Astrocyte (in vitro differentiated cells and primary cell): Measurements from ENCODE around the gene ZNF385B.

Experiments
- EZH2 ChIP-seq: IDR thresholded peaks from 2 replicates; pipeline ENCODE4 v1.6.1; 2012; ENCODE audit warnings: mild to moderate bottlenecking, low read length, inconsistent platforms; ENCODE audit not compliant: insufficient read depth
- TF ChIP-seq, protein P1 (sequence below): IDR thresholded peaks from 2 replicates; pipeline ENCODE4 v1.5.1; 2011; ENCODE audit warnings: low read depth, mild to moderate bottlenecking, inconsistent platforms, low read length, moderate library complexity; ENCODE audit not compliant: insufficient read depth

DNA sequence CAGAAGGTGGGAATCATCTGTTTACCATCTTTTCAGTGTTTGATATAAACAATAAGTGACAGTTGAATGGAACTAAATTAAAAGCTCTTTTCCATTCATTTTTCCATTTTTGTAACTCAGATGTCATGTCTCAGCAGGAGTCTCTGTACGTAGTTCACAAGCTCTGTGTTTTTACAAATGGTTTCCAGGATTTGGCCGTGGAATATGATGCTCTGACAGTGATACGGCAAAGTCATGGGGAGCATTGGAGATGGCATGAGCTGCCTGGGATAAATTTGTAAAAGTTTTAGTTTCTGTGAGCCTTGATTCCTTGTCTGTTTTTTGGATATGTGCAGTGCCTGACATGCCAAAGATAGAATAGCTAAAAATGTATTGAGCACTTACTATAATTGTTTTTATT lies 428.7 kb downstream of the ZNF385B start:
- TF ChIP-seq, protein P1, sequence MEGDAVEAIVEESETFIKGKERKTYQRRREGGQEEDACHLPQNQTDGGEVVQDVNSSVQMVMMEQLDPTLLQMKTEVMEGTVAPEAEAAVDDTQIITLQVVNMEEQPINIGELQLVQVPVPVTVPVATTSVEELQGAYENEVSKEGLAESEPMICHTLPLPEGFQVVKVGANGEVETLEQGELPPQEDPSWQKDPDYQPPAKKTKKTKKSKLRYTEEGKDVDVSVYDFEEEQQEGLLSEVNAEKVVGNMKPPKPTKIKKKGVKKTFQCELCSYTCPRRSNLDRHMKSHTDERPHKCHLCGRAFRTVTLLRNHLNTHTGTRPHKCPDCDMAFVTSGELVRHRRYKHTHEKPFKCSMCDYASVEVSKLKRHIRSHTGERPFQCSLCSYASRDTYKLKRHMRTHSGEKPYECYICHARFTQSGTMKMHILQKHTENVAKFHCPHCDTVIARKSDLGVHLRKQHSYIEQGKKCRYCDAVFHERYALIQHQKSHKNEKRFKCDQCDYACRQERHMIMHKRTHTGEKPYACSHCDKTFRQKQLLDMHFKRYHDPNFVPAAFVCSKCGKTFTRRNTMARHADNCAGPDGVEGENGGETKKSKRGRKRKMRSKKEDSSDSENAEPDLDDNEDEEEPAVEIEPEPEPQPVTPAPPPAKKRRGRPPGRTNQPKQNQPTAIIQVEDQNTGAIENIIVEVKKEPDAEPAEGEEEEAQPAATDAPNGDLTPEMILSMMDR: no peak
- TF ChIP-seq EZH2: no peak
